Activated CD4-positive, alpha-beta T cell treated with anti-CD3 and anti-CD28 coated beads, Interleukin-2, amount 50 U/mL, for 24 hours (primary cell): ENCODE measurements around the gene NDUFB7.
"Not testable (repeated sequence)": the region's sequence is repeated elsewhere in the genome, so short reads cannot be mapped to it uniquely, and the experiment has no call there.

Source experiments
- DNase-seq, 2 donors: peaks; one replicate each; pipeline ENCODE4 v3.0.0-alpha.2; 2020; ENCODE audit warnings: low read depth in 1 of 2, low spot score in 1 of 2

Gene NDUFB7

DNA sequence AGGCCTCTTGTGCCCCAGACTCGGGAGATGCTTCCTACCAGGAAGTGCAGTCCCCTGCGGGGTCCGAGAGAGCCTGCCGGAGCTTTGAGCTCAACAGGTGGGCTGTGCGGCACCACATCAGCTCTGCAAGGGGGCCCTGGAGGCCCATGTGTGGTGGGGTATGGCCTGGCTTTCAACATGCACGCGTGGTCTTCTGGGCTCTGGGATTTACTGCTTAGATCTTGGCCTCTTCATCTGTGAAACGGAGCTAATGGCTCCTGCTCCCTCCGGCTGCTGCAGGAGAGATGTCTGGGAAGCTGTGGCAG, 18.0 kb downstream of the NDUFB7 start:
- DNase-seq: no peak

DNA sequence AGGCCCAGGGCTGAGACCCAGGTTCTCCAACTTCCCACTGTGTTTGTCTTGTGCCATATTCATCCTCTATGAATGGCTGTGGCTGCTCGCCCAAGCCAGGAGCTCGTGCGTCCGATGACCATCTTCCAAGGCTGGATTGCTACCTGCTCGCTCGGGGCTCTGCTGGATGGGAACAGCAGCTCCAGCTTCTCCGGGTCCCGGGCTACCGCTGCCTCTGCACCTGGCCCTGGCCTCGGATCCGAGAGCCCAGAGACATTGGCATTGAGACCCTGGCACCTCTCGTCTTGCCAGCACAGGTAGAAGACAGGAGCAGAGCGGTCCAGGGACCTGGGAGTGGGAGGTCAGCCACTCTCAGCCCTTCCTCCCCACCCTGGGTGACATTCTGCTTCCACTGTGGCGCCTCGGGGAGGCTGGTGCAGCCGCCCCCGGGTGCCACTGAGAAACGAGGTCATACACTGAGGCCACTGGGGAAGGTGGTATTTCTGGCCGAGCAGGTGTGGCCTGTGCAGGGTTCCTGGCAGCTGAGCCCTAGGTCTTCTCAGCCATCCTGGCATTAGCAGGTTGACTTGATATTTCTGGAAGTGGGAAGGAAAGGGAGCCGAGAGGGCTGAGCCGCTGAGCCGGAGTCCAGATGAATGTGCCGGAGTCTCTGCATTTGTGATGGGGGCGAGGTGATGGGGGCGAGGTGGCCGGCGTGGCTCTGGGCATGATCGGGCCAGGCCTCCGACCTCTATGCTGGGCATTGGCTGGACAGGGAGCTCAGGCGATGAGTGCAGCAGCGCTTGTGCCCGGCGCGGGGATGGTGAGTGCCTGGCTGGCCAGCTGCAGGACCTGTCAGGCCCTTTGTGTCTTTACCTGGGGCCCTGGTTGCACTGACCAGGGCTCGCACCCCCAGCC, 18.6 kb downstream of the NDUFB7 start:
- DNase-seq: no peak

DNA sequence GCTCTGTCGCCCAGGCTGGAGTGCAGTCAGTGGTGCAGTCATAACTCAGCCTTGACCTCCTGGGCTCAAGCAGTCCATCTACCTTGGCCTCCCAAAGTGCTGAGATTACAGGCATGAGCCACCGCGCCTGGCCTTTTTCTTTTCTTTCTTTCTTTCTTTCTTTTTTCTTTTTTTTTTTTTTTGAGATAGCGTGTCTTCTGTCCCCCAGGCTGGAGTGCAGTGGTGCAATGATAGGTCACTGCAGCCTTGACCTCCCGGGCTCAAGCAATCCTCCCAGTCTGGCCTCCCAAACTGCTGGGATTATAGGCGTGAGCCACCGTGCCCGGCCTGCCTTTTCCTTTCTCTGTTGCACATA, 19.9 kb downstream of the NDUFB7 start:
- not testable (repeated sequence) for DNase-seq

DNA sequence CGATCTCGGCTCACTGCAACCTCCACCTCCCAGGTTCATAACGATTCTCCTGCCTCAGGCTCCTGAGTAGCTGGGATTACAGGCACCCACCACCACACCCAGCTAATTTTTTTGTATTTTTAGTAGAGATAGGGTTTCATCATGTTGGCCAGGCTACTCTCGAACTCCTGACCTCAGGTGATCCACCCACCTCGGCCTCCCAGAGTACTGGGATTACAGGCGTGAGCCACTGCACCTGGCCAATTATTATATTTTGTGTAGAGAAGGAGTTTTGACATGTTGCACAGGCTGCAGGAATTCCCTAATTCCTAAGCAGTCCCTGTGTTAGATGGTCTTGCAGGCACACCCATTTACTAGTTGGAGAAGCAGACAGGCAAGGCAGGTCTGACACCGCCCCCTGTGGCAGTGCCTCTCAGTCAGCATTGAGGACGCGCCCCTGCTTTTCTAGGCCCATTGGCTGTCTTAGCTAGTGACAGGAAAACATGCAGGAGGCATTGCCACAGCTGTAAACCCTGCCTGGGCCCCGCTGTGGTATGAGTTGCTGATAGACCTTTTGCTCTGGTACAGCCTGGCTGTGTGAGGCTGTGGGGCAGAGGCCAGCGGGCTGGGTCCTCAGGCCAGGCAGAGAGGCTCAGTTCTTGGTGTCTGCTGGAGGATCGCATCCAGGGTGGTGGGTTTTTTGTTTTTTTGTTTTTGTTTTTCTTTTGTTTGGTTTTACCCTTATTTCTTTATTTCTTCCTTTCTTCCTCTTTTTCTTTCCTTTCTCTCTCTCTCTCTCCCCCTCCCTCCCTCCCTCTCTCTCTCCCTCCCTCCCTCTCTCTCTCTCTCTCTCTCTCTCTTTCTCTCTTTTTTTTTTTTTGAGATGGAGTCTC, 20.5 kb downstream of the NDUFB7 start:
- peak; percentile 44 to 50 for DNase-seq

DNA sequence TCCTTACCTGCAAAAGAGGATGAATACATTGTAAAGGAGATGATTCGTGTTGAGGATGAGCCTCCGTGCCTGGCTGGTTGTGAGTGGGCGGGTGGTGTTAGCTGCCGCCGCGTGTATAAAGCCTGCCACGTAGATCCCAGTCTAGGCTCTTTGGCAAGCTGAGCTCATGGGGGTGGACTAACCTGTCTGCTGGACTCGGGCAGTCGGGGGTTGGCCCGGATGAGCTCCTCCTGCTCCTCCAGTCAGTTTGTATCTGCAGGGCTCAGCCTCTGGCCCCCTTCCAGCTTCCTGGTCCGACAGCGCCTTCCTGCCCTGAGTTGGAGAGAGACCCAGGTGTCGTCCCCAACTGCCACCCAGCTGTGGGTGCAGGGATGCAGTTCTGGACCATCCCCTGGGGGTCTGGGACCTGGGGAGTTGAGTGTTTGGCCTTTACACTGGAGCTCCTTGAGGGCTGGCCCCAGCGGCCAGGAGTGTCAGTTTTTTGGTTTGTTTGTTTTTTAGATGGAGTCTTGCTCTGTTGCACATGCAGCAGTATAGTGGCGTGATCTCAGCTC, 21.6 kb downstream of the NDUFB7 start:
- no peak for DNase-seq

DNA sequence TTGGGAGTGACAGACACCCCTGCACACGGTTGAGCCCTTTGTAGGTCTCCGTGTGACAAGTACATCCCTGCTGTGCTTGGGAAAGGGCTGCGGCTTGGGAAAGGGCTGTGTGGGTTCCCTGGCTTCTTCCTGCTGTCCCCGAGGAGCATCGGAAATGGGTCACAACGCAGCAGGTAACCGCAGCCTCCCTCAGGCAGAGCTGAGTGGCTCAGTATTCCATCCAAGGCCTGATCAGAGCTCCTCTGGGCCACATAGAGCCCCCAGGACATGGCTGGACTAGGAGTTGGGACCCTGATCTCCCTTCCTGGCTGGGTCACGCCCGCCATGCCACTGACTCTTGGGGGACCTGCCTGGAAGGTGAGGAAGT, 26.2 kb downstream of the NDUFB7 start:
- DNase-seq: no peak

DNA sequence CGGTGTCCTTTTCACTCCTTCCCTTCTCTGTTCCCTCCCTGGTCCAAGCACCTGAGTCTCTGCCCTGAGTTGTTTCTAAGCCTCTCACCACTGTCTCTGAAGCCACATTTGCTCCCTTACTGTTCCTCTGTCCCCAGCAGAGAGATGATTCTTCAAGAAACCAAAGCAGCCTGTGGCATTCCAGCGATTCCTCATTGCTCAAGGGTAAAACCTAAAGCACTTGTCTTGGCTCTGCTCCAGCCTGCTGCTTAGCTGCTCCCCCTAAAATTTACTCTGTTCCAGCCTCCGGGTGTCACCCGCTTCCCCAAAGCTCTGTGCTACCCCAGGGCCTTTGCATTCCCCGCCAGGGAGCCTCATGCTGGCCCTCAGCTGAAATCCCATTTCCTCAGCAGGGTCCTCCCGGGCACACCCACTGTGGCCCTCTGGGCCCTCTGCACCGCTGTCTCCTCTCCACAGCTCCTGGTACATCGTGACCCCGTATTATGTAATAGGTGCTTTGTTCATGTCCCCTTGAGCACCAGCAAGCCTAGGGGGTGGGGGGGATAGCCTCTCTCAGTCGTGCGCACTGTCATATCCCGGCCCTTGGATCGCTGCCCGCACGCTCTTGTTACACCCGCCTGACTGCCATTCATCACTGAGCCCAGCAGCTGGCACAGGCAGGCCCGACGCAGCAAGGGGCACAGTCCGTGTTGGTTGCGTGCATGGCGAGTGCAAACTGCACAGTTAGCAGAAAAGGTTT, 26.7 kb downstream of the NDUFB7 start:
- no peak for DNase-seq

DNA sequence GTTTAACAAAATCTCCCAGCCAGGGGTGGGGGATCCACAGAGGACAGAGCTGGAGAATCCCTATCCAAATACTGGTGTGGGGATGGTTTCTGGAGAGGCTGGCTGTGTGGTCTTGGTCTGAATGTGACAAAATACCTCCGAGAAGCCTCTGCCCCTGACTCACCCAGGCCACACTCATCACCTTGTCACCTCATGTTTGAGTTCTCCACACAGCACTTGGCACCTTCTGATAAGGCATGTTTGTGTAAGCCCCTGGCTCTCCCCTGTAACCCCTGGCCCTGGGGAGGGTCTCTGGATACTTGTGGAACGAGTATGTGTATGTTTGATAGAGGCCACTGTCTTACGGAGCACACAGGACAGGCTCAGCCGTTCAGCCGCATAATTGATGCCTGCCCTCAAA, 27.8 kb downstream of the NDUFB7 start:
- no peak for DNase-seq

DNA sequence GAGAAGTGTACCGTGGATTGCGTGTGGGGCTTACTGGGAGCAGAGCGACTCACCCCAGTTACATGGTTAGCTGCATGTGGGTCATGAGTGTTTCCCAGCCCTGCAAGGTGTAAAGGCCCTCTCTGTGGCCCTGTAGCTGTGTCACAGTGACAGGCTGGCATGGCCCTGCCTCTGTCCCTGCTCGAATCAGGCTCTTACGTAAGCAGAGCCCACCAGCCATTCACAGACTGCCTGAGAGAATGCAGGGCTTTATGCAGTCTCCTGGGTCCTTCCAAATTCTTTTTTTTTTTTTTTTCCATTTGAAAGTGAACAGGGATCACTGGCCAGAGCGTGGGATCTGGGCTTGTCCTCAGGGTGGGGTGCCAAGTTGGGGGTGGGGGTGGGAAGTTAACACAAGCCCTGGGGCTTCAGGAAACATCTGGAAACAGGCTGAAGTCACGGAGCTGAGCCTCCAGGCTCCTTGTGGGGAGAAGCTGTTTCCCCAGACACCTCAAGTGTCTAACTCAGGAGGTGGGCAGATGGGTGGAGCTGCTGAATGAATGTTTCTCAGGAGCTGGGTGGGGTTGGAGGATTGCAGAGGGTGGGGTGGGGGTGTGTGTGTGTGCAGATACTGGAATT, 29.0 kb downstream of the NDUFB7 start:
- no peak for DNase-seq

DNA sequence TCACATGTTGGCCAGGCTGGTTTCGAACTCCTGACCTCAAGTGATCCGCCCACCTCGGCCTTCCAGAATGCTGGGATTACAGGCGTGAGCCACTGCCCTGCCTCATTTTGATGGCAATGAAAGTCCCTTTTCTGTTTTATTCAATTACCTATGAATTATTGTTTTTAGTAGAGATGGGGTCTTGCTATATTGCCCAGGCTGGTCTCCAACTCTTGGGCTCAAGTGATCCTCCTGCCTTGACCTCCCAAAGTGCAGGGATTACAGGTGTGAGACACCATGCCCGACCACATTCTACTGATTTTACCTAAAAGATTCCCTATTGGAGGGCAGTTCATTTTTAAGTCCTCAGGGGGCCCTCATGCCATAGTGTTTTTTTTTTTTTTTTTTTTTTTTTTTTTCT, 29.9 kb downstream of the NDUFB7 start:
- not testable (repeated sequence) for DNase-seq

DNA sequence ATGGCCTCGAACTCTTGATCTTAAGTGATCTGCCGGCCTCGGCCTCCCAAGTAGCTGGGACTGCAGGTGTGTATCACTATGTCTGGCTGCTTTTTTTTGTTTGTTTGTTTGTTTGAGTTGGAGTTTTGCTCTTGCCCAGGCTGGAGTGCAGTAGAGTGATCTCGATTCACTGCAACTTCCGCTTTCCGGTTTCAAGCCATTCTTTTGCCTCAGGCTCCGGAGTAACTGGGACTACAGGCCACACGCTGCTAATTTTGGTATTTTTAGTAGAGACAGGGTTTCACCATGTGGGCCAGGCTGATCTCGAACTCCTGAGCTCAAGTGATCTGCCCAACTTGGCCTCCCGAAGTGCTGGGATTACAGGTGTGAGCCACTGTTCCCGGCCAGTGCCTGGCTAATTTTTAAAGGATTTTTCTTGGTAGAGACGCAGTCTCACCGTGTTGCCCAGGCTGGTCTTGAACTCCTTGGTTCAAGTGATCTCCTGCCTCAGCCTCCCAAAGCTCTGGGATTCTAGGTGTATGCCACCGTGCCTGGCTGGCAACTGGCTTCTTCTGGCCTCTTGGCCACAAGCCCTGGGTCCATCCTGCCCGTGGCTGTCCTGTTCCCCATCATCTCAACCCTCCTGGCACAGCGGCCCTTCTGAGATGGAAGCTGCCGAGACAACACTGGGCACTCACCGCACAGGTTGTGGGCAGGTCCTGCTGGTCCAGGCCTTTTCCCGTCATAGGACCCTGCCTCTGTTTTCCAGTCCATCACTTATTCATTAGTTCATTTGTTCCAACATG, 30.9 kb downstream of the NDUFB7 start:
- no peak for DNase-seq

DNA sequence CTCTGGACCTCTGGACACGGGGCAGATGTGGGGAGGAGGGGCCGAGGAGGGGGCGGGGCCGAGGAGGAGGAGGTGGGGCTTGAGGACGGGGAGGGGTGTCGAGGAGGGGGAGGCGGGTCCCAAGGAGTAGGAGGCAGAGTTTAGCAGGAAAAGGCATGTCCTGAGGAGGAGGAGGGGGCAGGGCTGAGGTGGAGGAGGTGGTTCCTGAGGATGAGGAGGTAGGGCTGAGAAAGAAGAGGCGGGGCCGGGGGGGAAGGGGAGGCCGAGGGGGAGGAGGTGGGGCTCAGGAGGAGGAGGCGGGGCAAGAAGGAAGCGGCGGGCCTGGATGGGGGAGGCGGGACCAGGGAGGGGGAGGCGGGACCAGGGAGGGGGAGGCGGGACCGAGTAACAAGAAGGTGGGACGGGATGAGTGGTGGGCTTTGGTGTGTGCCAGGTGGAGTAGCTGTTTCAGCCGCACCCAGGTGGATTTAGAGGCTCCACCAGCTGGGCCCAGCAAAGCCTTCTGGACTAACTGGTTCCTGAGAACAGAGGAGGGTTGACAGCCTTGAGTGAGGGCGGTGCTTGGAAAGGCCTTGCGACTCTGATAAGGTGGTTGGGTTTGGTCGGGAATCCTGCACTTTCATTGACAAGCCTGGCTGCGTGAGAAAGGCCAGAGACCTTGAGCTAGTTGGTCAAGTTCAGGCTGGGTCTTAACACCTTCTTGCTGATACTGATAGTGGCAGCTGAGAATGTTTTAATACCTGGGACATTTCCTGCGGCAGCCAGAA, 34.8 kb downstream of the NDUFB7 start:
- DNase-seq: no peak

DNA sequence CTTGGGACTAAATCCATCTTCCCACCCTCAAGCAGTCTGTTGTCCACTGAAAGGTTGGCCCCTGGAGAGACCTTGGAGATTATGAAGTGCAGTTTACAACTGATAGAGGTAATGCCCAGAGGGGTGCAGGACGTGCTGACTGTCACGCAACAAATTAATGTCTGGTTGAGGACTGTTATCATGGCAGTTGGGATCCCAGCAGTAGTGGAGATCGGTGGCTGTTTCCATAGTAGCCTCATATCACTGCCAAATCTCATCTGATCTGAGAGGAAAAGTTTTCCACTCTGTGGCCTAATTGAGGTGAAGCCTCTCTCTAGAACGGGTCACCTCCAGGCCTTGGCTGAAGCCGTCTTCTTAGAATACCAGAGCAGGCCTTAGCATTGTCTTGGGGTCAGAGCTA, 38.4 kb downstream of the NDUFB7 start:
- DNase-seq: no peak

DNA sequence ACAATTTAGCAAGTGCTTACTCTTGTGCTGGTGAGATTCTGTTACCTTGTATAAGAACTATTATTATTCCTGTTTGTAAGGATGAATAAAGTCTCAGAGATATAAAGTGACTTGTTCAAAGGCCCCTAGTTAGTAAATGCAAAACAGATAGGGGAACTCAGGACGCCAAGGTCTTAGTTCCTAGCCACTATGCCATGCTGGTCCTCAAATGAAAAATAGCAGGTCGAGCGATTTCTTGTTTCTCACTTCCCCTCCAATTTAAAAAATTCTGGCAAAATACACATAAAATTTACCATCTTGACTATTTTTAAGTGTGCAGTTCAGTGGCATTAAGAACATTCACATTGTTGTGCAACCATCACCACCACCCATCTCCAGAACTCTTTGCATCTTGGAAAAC, 41.4 kb downstream of the NDUFB7 start:
- no peak for DNase-seq

DNA sequence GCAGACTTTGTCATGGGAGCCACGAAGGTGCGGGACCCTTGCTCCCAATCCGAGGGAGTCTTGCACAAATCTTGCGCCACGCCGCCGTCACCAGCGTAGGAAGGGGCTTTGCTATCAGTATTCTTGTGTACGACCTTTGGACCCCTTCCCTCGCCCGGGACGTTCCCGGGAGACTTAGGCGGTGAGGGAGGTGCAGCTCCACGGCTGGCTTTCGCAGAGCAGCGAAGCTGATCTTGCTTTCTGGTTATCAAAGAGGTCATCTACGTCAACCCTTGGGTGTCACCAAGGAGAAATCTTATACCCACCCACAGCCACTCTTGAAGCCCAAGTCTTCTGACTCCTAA, 41.9 kb downstream of the NDUFB7 start:
- peak in 1 of 2 donors; percentile 29 for DNase-seq

DNA sequence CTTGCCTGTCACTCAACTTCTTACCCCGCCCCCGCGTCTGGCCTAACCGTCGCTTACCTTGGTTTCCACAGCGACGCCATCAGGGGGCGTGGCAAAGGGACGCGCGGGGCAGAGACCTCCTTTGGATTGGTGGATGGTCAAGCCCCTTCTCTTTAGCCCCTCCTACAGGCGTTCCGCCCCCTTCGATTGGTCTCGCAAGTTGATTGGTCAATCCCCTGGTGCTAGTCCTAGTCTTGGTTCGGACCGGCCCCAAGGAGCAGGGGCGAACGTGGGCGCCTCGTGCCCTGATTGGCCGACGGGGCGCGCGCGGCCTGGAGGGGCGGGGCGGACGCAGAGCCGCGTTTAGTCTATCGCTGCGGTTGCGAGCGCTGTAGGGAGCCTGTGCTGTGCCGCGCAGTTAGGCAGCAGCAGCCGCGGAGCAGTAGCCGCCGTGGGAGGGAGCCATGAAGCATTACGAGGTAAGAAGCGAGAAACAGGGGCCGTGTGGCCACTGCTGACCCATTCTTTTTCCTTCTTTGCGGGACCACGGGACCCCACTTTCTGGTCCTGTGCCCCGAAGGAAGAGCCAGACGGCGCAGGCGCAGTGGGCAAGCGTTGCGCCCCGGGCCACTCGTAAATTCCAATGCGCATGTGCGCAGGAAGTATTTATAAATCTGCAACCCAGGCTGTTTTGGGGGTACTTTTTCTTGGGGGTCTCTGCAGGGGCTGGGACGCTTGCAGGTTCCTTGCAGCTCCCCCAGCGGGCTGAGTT, 42.4 kb downstream of the NDUFB7 start, which contains the start of gene TECR:
TSS of gene TECR (plus strand) at position 341 of the 751 bp plus-strand sequence. CDS start at position 444, 103 bp downstream.
- peak; percentile 99 to 100 for DNase-seq

DNA sequence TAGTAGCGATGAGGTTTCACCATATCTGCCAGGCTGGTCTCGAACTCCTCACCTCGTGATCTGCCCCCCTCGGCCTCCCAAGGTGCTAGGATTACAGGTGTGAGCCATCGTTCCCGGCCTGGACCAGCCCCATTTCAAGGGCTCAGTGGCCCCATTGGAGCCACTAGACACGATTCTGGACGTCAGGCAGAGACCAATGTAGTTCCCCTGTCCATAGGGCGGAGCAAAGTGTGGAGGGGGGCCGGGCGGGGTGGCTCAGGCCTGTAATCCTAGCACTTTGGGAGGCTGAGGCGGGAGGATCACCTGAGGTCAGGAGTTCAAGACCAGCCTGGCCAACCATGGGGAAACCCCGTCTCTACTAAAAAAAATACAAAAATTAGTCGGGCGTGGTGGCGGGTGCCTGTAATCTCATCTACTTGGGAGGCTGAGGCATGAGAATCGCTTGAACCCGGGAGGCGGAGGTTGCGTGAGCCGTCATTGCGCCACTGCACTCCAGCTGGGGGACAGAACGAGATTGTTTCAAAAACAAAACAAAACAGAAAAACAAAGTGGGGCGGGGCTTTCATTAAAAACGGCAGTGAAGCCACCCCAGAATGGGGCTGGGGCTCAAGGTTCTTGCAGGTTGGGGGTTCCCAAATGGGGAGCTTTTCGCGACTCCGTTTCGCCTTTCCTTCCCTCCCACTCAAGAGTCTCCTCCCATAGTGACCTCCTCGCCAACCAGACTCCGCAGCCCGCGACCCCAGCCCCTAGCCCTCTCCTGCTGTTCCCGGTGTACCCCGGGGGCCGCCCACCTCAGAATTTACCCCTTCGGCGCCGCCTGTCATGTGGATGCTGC, 43.2 kb downstream of the NDUFB7 start:
- DNase-seq: no peak

DNA sequence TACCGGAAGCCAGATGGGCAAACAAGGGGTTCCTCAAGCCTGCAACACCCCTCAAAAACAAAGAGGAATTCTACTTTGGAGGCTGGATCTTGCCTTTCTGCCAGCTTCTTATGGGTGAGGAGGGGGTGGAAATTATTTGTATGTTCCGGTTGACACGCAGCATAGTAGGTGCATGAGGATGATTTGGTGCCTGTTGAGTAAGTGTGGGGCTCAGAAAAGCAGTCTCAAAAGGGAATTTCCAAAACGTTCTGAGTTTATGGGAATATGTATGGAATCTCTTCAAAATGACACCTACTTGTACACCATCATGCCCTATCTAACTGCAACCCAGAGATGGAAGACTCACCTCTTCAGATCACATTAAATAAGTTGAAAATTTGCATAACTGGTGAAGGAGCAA, 45.4 kb downstream of the NDUFB7 start:
- no peak for DNase-seq
